Panc1 (cell line): Measurements from ENCODE around the gene SLC25A41. TPM values are rescaled to one million over a fixed set of nuclear protein-coding genes. Genes with fewer than 3 reads are reported as not detected.

Experiments used
- ATAC-seq: fragments of 200-7000 bp; cut with Tn5 transposase; 2 replicates; pipeline ENCODE4 v1.9.1; 2020; ENCODE audit warnings: mild to moderate bottlenecking, moderate library complexity
- BruUV-seq: library from RNA; stranded (reverse); fragments of 400-500 nt; replicated peaks from 2 replicates; lab custom pipeline; 2021; lab: Mats Ljungman, UMichigan
- CTCF ChIA-PET: fragments of 300-600 bp; sonication (Branson Sonifier 250); formaldehyde crosslinking; loops from one replicate; lab custom pipeline; 2022; ENCODE audit warnings: antibody characterized with exemption; lab: Charles Lee
- POLR2A ChIA-PET: fragments of 300-600 bp; sonication (Branson Sonifier 250); formaldehyde crosslinking; loops from one replicate; lab custom pipeline; 2022; ENCODE audit warnings: antibody characterized with exemption; lab: Charles Lee
- DNase-seq: peaks from one replicate; pipeline ENCODE4 v3.0.0-alpha.2; 2010; ENCODE audit warnings: low read depth, low spot score
- H3K27ac ChIP-seq: 2 replicates; pipeline ENCODE4 v1.5.1; 2011; ENCODE audit warnings: mild to moderate bottlenecking, low read length, inconsistent platforms
- H3K27me3 ChIP-seq: fragments of 200-500 bp; sonication (Bioruptor generic); 2 replicates; pipeline ENCODE4 v1.6.0; 2014; ENCODE audit warnings: low read length, inconsistent platforms; ENCODE audit not compliant: control insufficient read depth, insufficient read depth
- H3K36me3 ChIP-seq: fragments of 200-500 bp; sonication (Bioruptor generic); 2 replicates; pipeline ENCODE4 v1.5.1; 2014; ENCODE audit warnings: inconsistent platforms, mild to moderate bottlenecking, low read length, moderate library complexity; ENCODE audit not compliant: control insufficient read depth, insufficient read depth
- H3K4me1 ChIP-seq: 2 replicates; pipeline ENCODE4 v1.5.1; 2011; ENCODE audit warnings: inconsistent platforms, mild to moderate bottlenecking, low read length, moderate library complexity; ENCODE audit not compliant: control insufficient read depth, insufficient read depth
- H3K4me3 ChIP-seq, 2 experiments: 2 replicates each; pipeline ENCODE4 v1.5.1; 2011 to 2012; ENCODE audit warnings: low read depth in 2 of 2, low read length in 2 of 2, mild to moderate bottlenecking in 2 of 2, inconsistent platforms in 1 of 2, moderate library complexity in 1 of 2
- H3K9me3 ChIP-seq: fragments of 200-500 bp; sonication (Bioruptor generic); 2 replicates; pipeline ENCODE4 v1.5.1; 2014; ENCODE audit warnings: low read depth, mild to moderate bottlenecking, inconsistent platforms, low read length, moderate library complexity; ENCODE audit not compliant: control insufficient read depth, insufficient read depth
- POLR2AphosphoS5 ChIP-seq: IDR thresholded peaks from 2 replicates; pipeline ENCODE4 v1.6.1; 2012; ENCODE audit warnings: mild to moderate bottlenecking, low read depth, low read length, moderate library complexity
- SIN3A ChIP-seq: IDR thresholded peaks from 2 replicates; pipeline ENCODE4 v1.6.1; 2012; ENCODE audit warnings: low read depth, mild to moderate bottlenecking, low read length, moderate library complexity, borderline replicate concordance; ENCODE audit not compliant: insufficient read depth
- TCF7L2 ChIP-seq: IDR thresholded peaks from 2 replicates; pipeline ENCODE4 v1.6.1; 2011; ENCODE audit warnings: mild to moderate bottlenecking, low read depth, low read length, inconsistent platforms
- in situ Hi-C: cut with HindIII; loops from 2 replicates; pipeline ENCODE4 v1.10.0; 2016; ENCODE audit warnings: low sequenced_read_pairs, low pct_unique_long_range_greater_than_20kb
- intact Hi-C: fragments of 100-400 bp; cut with micrococcal nuclease; formaldehyde crosslinking; loops from one replicate; pipeline ENCODE4 v1.10.0; 2022; ENCODE audit not compliant: unreplicated experiment
- total RNA-seq: library from RNA; stranded (reverse); gene quantifications from one replicate; pipeline ENCODE4 v1.2.1, GENCODE V29; 2021; ENCODE audit not compliant: unreplicated experiment
- TF ChIP-seq, protein P1 (sequence below), 2 experiments: IDR thresholded peaks; 2 replicates each; pipeline ENCODE4 v1.6.1; 2011 to 2012; ENCODE audit warnings: low read depth in 2 of 2, control low read depth in 1 of 2, low read length in 1 of 2, mild to moderate bottlenecking in 1 of 2, moderate library complexity in 1 of 2; ENCODE audit not compliant: insufficient read depth in 1 of 2
- TF ChIP-seq, protein P2 (sequence below): fragments of 450-650 bp; IDR thresholded peaks from 2 replicates; pipeline ENCODE4 v1.5.1; 2017; ENCODE audit warnings: mild to moderate bottlenecking

Gene SLC25A41
- total RNA-seq, 1 experiment from 2014 or later = 0.21 TPM

DNA sequence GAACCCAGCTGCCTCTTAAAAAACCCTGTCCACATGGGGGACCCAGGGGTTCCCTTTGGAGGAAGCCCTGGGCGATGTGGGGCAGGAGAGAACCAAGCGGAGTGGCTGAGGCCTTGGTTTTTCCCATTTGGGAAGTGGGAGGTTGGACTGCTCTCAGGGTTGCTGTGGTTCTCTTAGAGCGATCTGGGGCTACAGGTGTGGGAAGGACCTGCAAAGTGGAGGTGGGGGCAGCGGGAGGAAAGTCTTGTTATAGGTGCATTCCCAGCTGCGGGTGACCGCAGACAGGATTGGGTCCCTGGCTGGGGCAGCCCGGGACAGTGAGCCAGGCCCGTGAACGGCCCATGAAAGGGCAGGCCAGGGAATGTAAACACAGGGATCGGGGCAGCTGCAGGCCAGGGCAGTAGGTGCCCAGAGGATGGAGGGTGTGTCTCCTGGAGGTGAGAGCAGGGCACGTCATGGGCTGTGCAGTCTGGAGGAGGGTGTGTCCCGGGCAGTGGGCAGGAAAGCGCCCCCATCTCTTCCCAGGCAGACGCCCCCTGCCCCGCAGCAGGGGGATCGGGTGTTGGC, 25.2 kb upstream of the SLC25A41 start:
- Histone ChIP-seq H3K27me3 (no peaks in the 10 kb centered on the region), H3K4me3 (peak overlapping the region; percentile 63 to 81), H3K4me1 (peaks cover 2% of the 10 kb centered on the region; the same call in 1 of the 2 replicates), H3K27ac (no peak overlapping the region), H3K36me3 (peaks cover 4% of the 10 kb centered on the region; the same call in 1 of the 2 replicates), H3K9me3 (no peaks in the 10 kb centered on the region)
- ATAC-seq = no peak
- ChIA-PET CTCF (no interaction called here), POLR2A (no interaction called here)
- intact Hi-C loops = no loop called here
- TF ChIP-seq SIN3A (no peak), POLR2AphosphoS5 (no peak), TCF7L2 (no peak)
- TF ChIP-seq, protein P1, sequence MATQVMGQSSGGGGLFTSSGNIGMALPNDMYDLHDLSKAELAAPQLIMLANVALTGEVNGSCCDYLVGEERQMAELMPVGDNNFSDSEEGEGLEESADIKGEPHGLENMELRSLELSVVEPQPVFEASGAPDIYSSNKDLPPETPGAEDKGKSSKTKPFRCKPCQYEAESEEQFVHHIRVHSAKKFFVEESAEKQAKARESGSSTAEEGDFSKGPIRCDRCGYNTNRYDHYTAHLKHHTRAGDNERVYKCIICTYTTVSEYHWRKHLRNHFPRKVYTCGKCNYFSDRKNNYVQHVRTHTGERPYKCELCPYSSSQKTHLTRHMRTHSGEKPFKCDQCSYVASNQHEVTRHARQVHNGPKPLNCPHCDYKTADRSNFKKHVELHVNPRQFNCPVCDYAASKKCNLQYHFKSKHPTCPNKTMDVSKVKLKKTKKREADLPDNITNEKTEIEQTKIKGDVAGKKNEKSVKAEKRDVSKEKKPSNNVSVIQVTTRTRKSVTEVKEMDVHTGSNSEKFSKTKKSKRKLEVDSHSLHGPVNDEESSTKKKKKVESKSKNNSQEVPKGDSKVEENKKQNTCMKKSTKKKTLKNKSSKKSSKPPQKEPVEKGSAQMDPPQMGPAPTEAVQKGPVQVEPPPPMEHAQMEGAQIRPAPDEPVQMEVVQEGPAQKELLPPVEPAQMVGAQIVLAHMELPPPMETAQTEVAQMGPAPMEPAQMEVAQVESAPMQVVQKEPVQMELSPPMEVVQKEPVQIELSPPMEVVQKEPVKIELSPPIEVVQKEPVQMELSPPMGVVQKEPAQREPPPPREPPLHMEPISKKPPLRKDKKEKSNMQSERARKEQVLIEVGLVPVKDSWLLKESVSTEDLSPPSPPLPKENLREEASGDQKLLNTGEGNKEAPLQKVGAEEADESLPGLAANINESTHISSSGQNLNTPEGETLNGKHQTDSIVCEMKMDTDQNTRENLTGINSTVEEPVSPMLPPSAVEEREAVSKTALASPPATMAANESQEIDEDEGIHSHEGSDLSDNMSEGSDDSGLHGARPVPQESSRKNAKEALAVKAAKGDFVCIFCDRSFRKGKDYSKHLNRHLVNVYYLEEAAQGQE (IDR thresholded peaks at IDR 0.05; ENCODE audit: insufficient read depth in 1 of 2, low read depth in 2 of 2, low read length in 1 of 2) = no peak
- TF ChIP-seq, protein P2, sequence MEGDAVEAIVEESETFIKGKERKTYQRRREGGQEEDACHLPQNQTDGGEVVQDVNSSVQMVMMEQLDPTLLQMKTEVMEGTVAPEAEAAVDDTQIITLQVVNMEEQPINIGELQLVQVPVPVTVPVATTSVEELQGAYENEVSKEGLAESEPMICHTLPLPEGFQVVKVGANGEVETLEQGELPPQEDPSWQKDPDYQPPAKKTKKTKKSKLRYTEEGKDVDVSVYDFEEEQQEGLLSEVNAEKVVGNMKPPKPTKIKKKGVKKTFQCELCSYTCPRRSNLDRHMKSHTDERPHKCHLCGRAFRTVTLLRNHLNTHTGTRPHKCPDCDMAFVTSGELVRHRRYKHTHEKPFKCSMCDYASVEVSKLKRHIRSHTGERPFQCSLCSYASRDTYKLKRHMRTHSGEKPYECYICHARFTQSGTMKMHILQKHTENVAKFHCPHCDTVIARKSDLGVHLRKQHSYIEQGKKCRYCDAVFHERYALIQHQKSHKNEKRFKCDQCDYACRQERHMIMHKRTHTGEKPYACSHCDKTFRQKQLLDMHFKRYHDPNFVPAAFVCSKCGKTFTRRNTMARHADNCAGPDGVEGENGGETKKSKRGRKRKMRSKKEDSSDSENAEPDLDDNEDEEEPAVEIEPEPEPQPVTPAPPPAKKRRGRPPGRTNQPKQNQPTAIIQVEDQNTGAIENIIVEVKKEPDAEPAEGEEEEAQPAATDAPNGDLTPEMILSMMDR = no peak
- BruUV-seq = no TSS peak
- in situ Hi-C loops = no loop called here
- no peak for DNase-seq

DNA sequence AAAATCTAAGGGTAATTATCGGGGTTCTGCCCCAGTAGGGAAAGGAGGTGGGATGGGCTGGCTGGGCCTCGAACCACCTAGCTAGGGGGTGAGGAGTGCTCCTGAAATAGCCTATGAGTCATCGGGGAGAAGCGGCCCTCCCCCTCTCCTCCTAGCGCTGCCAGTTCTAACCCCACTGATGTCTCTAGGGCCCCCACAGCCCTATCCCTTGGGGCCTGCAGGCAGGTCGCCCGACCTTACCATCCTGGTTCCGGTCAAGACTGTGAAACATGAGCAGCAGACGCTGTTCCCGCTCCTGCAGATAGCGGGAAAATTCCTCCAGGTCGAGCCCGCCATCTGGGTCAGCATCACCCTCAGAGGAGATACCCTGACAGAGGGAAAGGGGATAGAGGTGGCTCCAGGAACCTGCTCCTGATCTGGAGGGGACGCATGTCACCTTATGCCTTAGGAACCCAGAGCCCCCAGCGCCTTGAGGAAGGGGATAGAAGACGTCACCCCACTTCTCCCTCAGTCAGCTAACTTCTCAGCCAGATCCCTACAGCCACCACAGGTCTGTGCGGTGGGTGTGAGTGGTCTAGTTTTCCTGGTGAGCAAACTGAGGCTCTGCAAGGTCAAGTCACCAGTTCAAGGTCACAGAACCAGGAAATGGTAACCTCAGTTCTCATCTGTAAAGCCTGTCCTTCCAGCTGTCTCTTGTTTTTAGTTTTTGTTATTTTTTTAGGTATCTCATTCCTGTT, 24.6 kb upstream of the SLC25A41 start:
- Histone ChIP-seq H3K4me1 (no peaks in the 10 kb centered on the region), H3K36me3 (peaks cover 4% of the 10 kb centered on the region; the same call in 1 of the 2 replicates), H3K4me3 (no peak overlapping the region), H3K27me3 (no peaks in the 10 kb centered on the region), H3K9me3 (no peaks in the 10 kb centered on the region), H3K27ac (no peak overlapping the region)
- POLR2A ChIA-PET = no interaction called here
- no TSS peak for BruUV-seq
- CTCF ChIA-PET = interaction anchor here (0.6 kb wide), 1 partner anchor 307 kb away, joined by 4 read pairs; no protein-coding TSS in a partner anchor
- intact Hi-C loops (no loop called here), in situ Hi-C loops (no loop called here)
- TF ChIP-seq POLR2AphosphoS5 = no peak
- TF ChIP-seq, protein P2 = no peak
- TF ChIP-seq, protein P1 (IDR thresholded peaks at IDR 0.05; ENCODE audit: insufficient read depth in 1 of 2, low read depth in 2 of 2, low read length in 1 of 2) = no peak
- no peak for TF ChIP-seq TCF7L2
- no peak for TF ChIP-seq SIN3A
- DNase-seq (no peak), ATAC-seq (no peak)
